HG02798 (cell line): ENCODE data around the gene SLC2A13.
A peak's percentile ranks its signal among the peaks of the same experiment; 100 is the strongest.

Experiments
- ATAC-seq: cut with Tn5 transposase; IDR thresholded peaks from one replicate; pipeline ENCODE4 v1.9.1; 2021; ENCODE audit warnings: mild to moderate bottlenecking; ENCODE audit not compliant: unreplicated experiment, poor library complexity

The SLC2A13 gene

GRCh38 chr12:40105515-40106201 is at the start of gene SLC2A13:
TSS of gene SLC2A13 (minus strand) at chr12:40106081. CDS start at chr12:40105808, 273 bp downstream.
- peak; percentile 83 for ATAC-seq

- ATAC-seq, result no peak
These were observed 48.5 kb upstream of the SLC2A13 start for GRCh38 chr12:40154381-40154780.

- ATAC-seq, result no peak
These were observed 47.6 kb upstream of the SLC2A13 start for GRCh38 chr12:40153432-40153831.

- ATAC-seq, result peak; percentile 52
These were observed 47.0 kb upstream of the SLC2A13 start for GRCh38 chr12:40152783-40153383.

- no peak for ATAC-seq
These were observed 43.9 kb upstream of the SLC2A13 start for GRCh38 chr12:40149673-40150260.

- no peak for ATAC-seq
These were observed 41.2 kb upstream of the SLC2A13 start for GRCh38 chr12:40146800-40147797.

- ATAC-seq, result no peak
These were observed 40.0 kb upstream of the SLC2A13 start for GRCh38 chr12:40145896-40146295.

- ATAC-seq, result no peak
These were observed 38.1 kb upstream of the SLC2A13 start for GRCh38 chr12:40144023-40144422.

GRCh38 chr12:40142001-40142744 is 36.3 kb upstream of the SLC2A13 start:
- ATAC-seq, result no peak

- no peak for ATAC-seq
These were observed 32.6 kb upstream of the SLC2A13 start for GRCh38 chr12:40138526-40138925.

GRCh38 chr12:40137252-40137651 is 31.4 kb upstream of the SLC2A13 start:
- ATAC-seq, result peak; percentile 81

- ATAC-seq, result no peak
These were observed 21.5 kb upstream of the SLC2A13 start for GRCh38 chr12:40127408-40127807.

- ATAC-seq, result no peak
These were observed 17.6 kb upstream of the SLC2A13 start for GRCh38 chr12:40123496-40123895.

- no peak for ATAC-seq
These were observed 17.0 kb upstream of the SLC2A13 start for GRCh38 chr12:40122842-40123241.

GRCh38 chr12:40117818-40118217 is 11.9 kb upstream of the SLC2A13 start:
- ATAC-seq, result peak; percentile 90

- no peak for ATAC-seq
These were observed 4.7 kb upstream of the SLC2A13 start for GRCh38 chr12:40110586-40110985.

GRCh38 chr12:40107803-40108620 is 2.1 kb upstream of the SLC2A13 start:
- ATAC-seq, result peak; percentile 4

- peak; percentile 56 for ATAC-seq
These were observed 1.4 kb upstream of the SLC2A13 start for GRCh38 chr12:40107098-40107802.
